ENCODE results near the gene KDF1. TPM values are rescaled to one million over a fixed set of nuclear protein-coding genes. Genes with fewer than 3 reads are reported as not detected.

The KDF1 gene
- total RNA-seq, 1 donor from 2014 or later = 1.2 TPM

DNA sequence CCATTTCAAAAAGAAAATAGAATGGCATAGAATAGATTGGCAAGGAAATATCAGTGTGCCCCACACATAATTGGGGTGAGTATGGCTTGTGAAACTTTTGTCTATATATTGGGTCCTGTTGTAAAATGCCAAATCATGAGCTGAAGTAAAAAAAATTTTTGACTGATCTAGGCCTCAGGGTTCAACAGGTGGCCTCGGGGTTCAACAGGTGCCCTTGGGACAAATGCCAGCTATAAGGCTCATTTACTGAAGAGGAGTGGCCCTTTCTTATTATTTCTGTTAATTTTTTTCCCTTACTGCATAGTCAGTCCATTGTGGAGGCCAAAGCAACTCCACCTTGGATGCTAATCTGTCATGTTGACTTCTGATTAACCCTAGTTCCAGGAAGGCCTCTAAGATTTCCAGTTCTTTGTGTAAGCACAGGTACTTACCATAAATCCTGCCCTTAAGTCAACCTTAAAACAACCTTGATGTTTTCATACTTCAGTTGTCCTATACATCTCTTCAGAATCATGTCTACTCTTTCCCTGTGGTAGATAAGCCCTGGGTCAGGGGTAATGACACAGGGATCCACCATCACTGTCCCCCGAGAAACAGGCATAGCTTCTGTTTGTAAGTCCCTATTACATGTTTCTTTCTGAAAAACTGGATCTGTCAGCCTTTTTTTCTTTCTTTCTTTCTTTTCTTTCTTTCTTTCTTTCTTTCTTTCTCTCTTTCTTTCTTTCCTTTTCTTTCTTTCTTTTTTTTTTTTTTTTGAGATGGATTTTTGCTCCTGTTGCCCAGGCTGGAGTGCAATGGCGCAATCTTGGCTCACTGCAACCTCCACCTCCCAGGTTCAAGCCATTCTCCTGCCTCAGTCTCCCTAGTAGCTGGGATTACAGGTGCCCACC is 16.6 kb upstream of the KDF1 start:
- no peak for DNase-seq
- no peak overlapping the region for H3K27ac Mint-ChIP-seq (ENCODE audit: unreplicated experiment)
- peaks cover 11% of the 10 kb centered on the region for H3K27me3 Mint-ChIP-seq (ENCODE audit: unreplicated experiment)
- H3K9me3 Mint-ChIP-seq (ENCODE audit: unreplicated experiment) = peaks cover 1% of the 10 kb centered on the region
- peaks cover 4% of the 10 kb centered on the region for H3K4me1 Mint-ChIP-seq (ENCODE audit: low read depth, unreplicated experiment)
- peak overlapping the region; percentile 20 for H3K4me3 Mint-ChIP-seq (ENCODE audit: unreplicated experiment)
- no peak for TF ChIP-seq CTCF (IDR thresholded peaks at IDR 0.05; ENCODE audit: partially characterized antibody, unreplicated experiment)
- H3K36me3 Mint-ChIP-seq (ENCODE audit: unreplicated experiment) = no peaks in the 10 kb centered on the region

GRCh38 chr1:26972821-26973220 is 12.6 kb upstream of the KDF1 start:
- Mint-ChIP-seq H3K27ac (ENCODE audit: unreplicated experiment) (no peak overlapping the region), H3K9me3 (ENCODE audit: unreplicated experiment) (no peaks in the 10 kb centered on the region), H3K4me3 (ENCODE audit: unreplicated experiment) (no peak overlapping the region), H3K27me3 (ENCODE audit: unreplicated experiment) (peaks cover 12% of the 10 kb centered on the region), H3K4me1 (ENCODE audit: low read depth, unreplicated experiment) (peaks cover 4% of the 10 kb centered on the region), H3K36me3 (ENCODE audit: unreplicated experiment) (no peaks in the 10 kb centered on the region)
- no peak for DNase-seq
- TF ChIP-seq CTCF (IDR thresholded peaks at IDR 0.05; ENCODE audit: partially characterized antibody, unreplicated experiment) = no peak

GRCh38 chr1:26972390-26972789 is 12.1 kb upstream of the KDF1 start:
- Mint-ChIP-seq H3K27ac (ENCODE audit: unreplicated experiment) (no peak overlapping the region), H3K4me1 (ENCODE audit: low read depth, unreplicated experiment) (peaks cover 4% of the 10 kb centered on the region), H3K9me3 (ENCODE audit: unreplicated experiment) (no peaks in the 10 kb centered on the region), H3K4me3 (ENCODE audit: unreplicated experiment) (no peak overlapping the region), H3K27me3 (ENCODE audit: unreplicated experiment) (peaks cover 12% of the 10 kb centered on the region), H3K36me3 (ENCODE audit: unreplicated experiment) (no peaks in the 10 kb centered on the region)
- no peak for TF ChIP-seq CTCF (IDR thresholded peaks at IDR 0.05; ENCODE audit: partially characterized antibody, unreplicated experiment)
- DNase-seq = no peak

- peaks cover 4% of the 10 kb centered on the region for H3K4me1 Mint-ChIP-seq (ENCODE audit: low read depth, unreplicated experiment)
- no peak overlapping the region for H3K27ac Mint-ChIP-seq (ENCODE audit: unreplicated experiment)
- peaks cover 12% of the 10 kb centered on the region for H3K27me3 Mint-ChIP-seq (ENCODE audit: unreplicated experiment)
- no peak for TF ChIP-seq CTCF (IDR thresholded peaks at IDR 0.05; ENCODE audit: partially characterized antibody, unreplicated experiment)
- no peak for DNase-seq
- H3K4me3 Mint-ChIP-seq (ENCODE audit: unreplicated experiment) = no peak overlapping the region
- no peaks in the 10 kb centered on the region for H3K36me3 Mint-ChIP-seq (ENCODE audit: unreplicated experiment)
- no peaks in the 10 kb centered on the region for H3K9me3 Mint-ChIP-seq (ENCODE audit: unreplicated experiment)
These were observed 11.3 kb upstream of the KDF1 start for GRCh38 chr1:26971590-26971989.

DNA sequence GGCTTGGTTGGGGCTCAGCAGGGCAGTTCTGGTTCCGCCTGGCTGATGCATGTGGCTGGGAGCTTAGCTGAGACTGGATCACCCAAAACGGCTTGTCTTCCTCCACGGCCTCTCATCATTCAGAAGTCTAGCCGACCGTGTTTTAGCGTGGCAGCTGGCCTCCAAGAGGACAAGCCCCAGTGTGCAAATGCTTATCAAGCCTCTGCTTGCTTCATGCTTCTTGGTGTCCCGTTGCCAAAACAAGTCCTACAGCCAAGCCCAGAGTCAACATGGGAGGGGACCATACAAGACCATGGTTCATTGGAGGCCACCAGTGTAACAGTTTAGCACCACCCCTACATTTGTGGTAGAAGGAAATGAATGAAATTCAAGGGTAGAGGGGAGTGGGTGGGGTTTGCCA is 10.5 kb upstream of the KDF1 start:
- Mint-ChIP-seq H3K27ac (ENCODE audit: unreplicated experiment) (no peak overlapping the region), H3K9me3 (ENCODE audit: unreplicated experiment) (no peaks in the 10 kb centered on the region), H3K27me3 (ENCODE audit: unreplicated experiment) (peaks cover 12% of the 10 kb centered on the region), H3K4me3 (ENCODE audit: unreplicated experiment) (no peak overlapping the region), H3K36me3 (ENCODE audit: unreplicated experiment) (no peaks in the 10 kb centered on the region), H3K4me1 (ENCODE audit: low read depth, unreplicated experiment) (peaks cover 4% of the 10 kb centered on the region)
- no peak for DNase-seq
- no peak for TF ChIP-seq CTCF (IDR thresholded peaks at IDR 0.05; ENCODE audit: partially characterized antibody, unreplicated experiment)
